DMS 273 (cell line): ENCODE measurements around the gene PTRHD1.
A peak's percentile ranks its signal among the peaks of the same experiment; 100 is the strongest.
"Not testable (repeated sequence)": the region's sequence is repeated elsewhere in the genome, so short reads cannot be mapped to it uniquely, and the experiment has no call there.

Source experiments
- DNase-seq: peaks from one replicate; lab custom pipeline; 2025; ENCODE audit not compliant: unreplicated experiment; lab: John Stamatoyannopoulos, UW

Gene PTRHD1

GRCh38 chr2:24792874-24793760 lies at the start of gene PTRHD1, which contains the start of gene CENPO:
PTRHD1 (minus strand) TSS chr2:24793391; CDS start chr2:24793377, 14 bp downstream.
CENPO (plus strand) TSS chr2:24793425; CDS start chr2:24793920, 495 bp downstream.
- peak; percentile 99 for DNase-seq

- DNase-seq, result no peak
Observed at GRCh38 chr2:24842081-24843050, 49.2 kb upstream of the PTRHD1 start.

GRCh38 chr2:24840962-24841945 lies 48.1 kb upstream of the PTRHD1 start:
- no peak for DNase-seq

GRCh38 chr2:24840164-24840869 lies 47.1 kb upstream of the PTRHD1 start:
- DNase-seq, result no peak

- no peak for DNase-seq
Observed at GRCh38 chr2:24839729-24840128, 46.5 kb upstream of the PTRHD1 start.

- no peak for DNase-seq
Observed at GRCh38 chr2:24838541-24838940, 45.4 kb upstream of the PTRHD1 start.

- DNase-seq, result no peak
Observed at GRCh38 chr2:24837996-24838513, 44.9 kb upstream of the PTRHD1 start.

GRCh38 chr2:24836706-24837105 lies 43.5 kb upstream of the PTRHD1 start:
- no peak for DNase-seq

GRCh38 chr2:24836206-24836605 lies 43.0 kb upstream of the PTRHD1 start:
- no peak for DNase-seq

GRCh38 chr2:24835411-24835810 lies 42.2 kb upstream of the PTRHD1 start:
- DNase-seq, result not testable (repeated sequence)

- no peak for DNase-seq
Observed at GRCh38 chr2:24834733-24835395, 41.7 kb upstream of the PTRHD1 start.

GRCh38 chr2:24833821-24834732 lies 40.9 kb upstream of the PTRHD1 start:
- no peak for DNase-seq

GRCh38 chr2:24832931-24833701 lies 39.9 kb upstream of the PTRHD1 start:
- DNase-seq, result no peak

- no peak for DNase-seq
Observed at GRCh38 chr2:24832521-24832920, 39.3 kb upstream of the PTRHD1 start.

- DNase-seq, result no peak
Observed at GRCh38 chr2:24832073-24832461, 38.9 kb upstream of the PTRHD1 start.

- no peak for DNase-seq
Observed at GRCh38 chr2:24831221-24832072, 38.3 kb upstream of the PTRHD1 start.
